GM23248 (cell line): Measurements from ENCODE around the gene TOM1L1. TPM values are rescaled to one million over a fixed set of nuclear protein-coding genes. Genes with fewer than 3 reads are reported as not detected.

Experiments
- DNase-seq: peaks from one replicate; pipeline ENCODE4 v3.0.0-alpha.2; 2015
- H2AFZ ChIP-seq: fragments of 200-600 bp; sonication (generic); 2 replicates; pipeline ENCODE4 v1.6.1; 2016; ENCODE audit warnings: antibody characterized with exemption
- H3F3A ChIP-seq: fragments of 200-600 bp; sonication (generic); 2 replicates; pipeline ENCODE4 v1.6.1; 2016; ENCODE audit warnings: mild to moderate bottlenecking, antibody characterized with exemption, mixed run types; ENCODE audit not compliant: insufficient read depth
- H3K27ac ChIP-seq: fragments of 200-600 bp; sonication (generic); 2 replicates; pipeline ENCODE4 v1.5.1; 2016; ENCODE audit warnings: mild to moderate bottlenecking
- H3K27me3 ChIP-seq: fragments of 200-600 bp; sonication (generic); replicated peaks from 2 replicates; pipeline ENCODE4 v1.6.1; 2016; ENCODE audit warnings: mild to moderate bottlenecking; ENCODE audit not compliant: insufficient read depth
- H3K36me3 ChIP-seq: fragments of 200-600 bp; sonication (generic); 2 replicates; pipeline ENCODE4 v1.6.1; 2016; ENCODE audit warnings: low read depth, mild to moderate bottlenecking
- H3K4me1 ChIP-seq: fragments of 200-600 bp; sonication (generic); 2 replicates; pipeline ENCODE4 v1.6.1; 2016; ENCODE audit warnings: mild to moderate bottlenecking; ENCODE audit not compliant: insufficient read depth
- H3K4me2 ChIP-seq: fragments of 200-600 bp; sonication (generic); one replicate; pipeline ENCODE4 v1.6.1; 2016; ENCODE audit warnings: mild to moderate bottlenecking; ENCODE audit not compliant: unreplicated experiment
- H3K4me3 ChIP-seq: fragments of 200-600 bp; sonication (generic); 2 replicates; pipeline ENCODE4 v1.5.1; 2016; ENCODE audit warnings: mild to moderate bottlenecking
- H3K79me2 ChIP-seq: fragments of 200-600 bp; sonication (generic); 2 replicates; pipeline ENCODE4 v1.6.1; 2016; ENCODE audit warnings: mild to moderate bottlenecking; ENCODE audit not compliant: insufficient read depth
- H3K9ac ChIP-seq: fragments of 200-600 bp; sonication (generic); 2 replicates; pipeline ENCODE4 v1.6.1; 2016; ENCODE audit warnings: mild to moderate bottlenecking
- H3K9me2 ChIP-seq: fragments of 200-600 bp; sonication (generic); 2 replicates; pipeline ENCODE4 v1.6.1; 2016; ENCODE audit warnings: mixed run types, mild to moderate bottlenecking, moderate library complexity; ENCODE audit not compliant: insufficient read depth
- H3K9me3 ChIP-seq: fragments of 200-600 bp; sonication (generic); one replicate; pipeline ENCODE4 v1.6.1; 2017; ENCODE audit warnings: low read depth
- H4K20me1 ChIP-seq: fragments of 200-600 bp; sonication (generic); 2 replicates; pipeline ENCODE4 v1.6.0; 2016; ENCODE audit not compliant: insufficient read depth
- EZH2 ChIP-seq: fragments of 200-600 bp; sonication (generic); IDR thresholded peaks from 2 replicates; pipeline ENCODE4 v1.6.1; 2018; ENCODE audit warnings: antibody characterized with exemption, mild to moderate bottlenecking; ENCODE audit not compliant: insufficient read depth, poor library complexity, severe bottlenecking
- EZH2phosphoT487 ChIP-seq: fragments of 200-600 bp; sonication (generic); IDR thresholded peaks from 2 replicates; pipeline ENCODE4 v1.6.1; 2018; ENCODE audit warnings: antibody characterized with exemption, moderate library complexity, mild to moderate bottlenecking, low read depth; ENCODE audit not compliant: insufficient read depth
- WGBS, 2 experiments: methylation state at CpG; one replicate each; pipeline ENCODE4 v1.1.6; 2015 to 2017; ENCODE audit warnings: low lambda C conversion rate in 2 of 2, low coverage in 1 of 2; ENCODE audit errors: missing lambda C conversion rate in 2 of 2; 5-methylcytosine and 5-hydroxymethylcytosine counted together
- in situ Hi-C: fragments of 300-500 bp; cut with MboI; formaldehyde crosslinking; loops from 2 replicates; pipeline ENCODE4 v1.15.0; 2020
- polyA plus RNA-seq: library from polyadenylated mRNA; unstranded; fragments of >200 nt; fragmentation: Nextera tagmentation; extraction: Ambion mirVana; gene quantifications from 2 replicates; pipeline ENCODE4 v1.2.1, GENCODE V29; 2016
- total RNA-seq: library from RNA; depleted of rRNA; stranded (reverse); fragments of >200 nt; shearing (Covaris generic); gene quantifications from 2 replicates; pipeline ENCODE4 v1.2.3, GENCODE V29; 2014

The TOM1L1 gene
- total and polyA plus RNA-seq, 2 experiments from 2014 or later: 5.5 to 13.1 TPM

- Histone ChIP-seq H3K36me3 (no peaks in the 10 kb centered on the region; the same call in 1 of the 2 replicates), H3K4me2 (peak overlapping the region; percentile 34), H3K4me3 (no peak overlapping the region), H3K9ac (no peak overlapping the region), H4K20me1 (no peaks in the 10 kb centered on the region), H2AFZ (no peak overlapping the region), H3K9me2 (no peaks in the 10 kb centered on the region), H3F3A (peaks cover 22% of the 10 kb centered on the region), H3K79me2 (no peaks in the 10 kb centered on the region), H3K4me1 (peaks cover 40% of the 10 kb centered on the region), H3K9me3 (no peaks in the 10 kb centered on the region), H3K27ac (peak overlapping the region; percentile 37; the same call in 1 of the 2 replicates), H3K27me3 (no peaks in the 10 kb centered on the region)
- WGBS, 2 experiments: 50 to 53% methylated on average over 1 of the region's 1 CpG
- TF ChIP-seq EZH2phosphoT487: no peak
- no peak for TF ChIP-seq EZH2
- peak; percentile 49 for DNase-seq
- in situ Hi-C loops: no loop called here
Measured at GRCh38 chr17:54944796-54945195, 44.1 kb downstream of the TOM1L1 start.

GRCh38 chr17:54945231-54945630 is 44.6 kb downstream of the TOM1L1 start:
- peak overlapping the region; percentile 37; the same call in 1 of the 2 replicates for H3K27ac ChIP-seq
- H3K9ac ChIP-seq: no peak overlapping the region
- H3K4me1 ChIP-seq: peaks cover 40% of the 10 kb centered on the region
- H3K4me3 ChIP-seq: no peak overlapping the region
- no peaks in the 10 kb centered on the region for H3K9me3 ChIP-seq
- no peaks in the 10 kb centered on the region; the same call in 1 of the 2 replicates for H3K36me3 ChIP-seq
- H3F3A ChIP-seq: peaks cover 25% of the 10 kb centered on the region
- in situ Hi-C loops: no loop called here
- peak overlapping the region; percentile 34 for H3K4me2 ChIP-seq
- no peak for DNase-seq
- H3K79me2 ChIP-seq: no peaks in the 10 kb centered on the region
- 15 to 23% methylated on average over 1 of the region's 1 CpG for WGBS, 2 experiments
- TF ChIP-seq EZH2phosphoT487: no peak
- TF ChIP-seq EZH2: no peak
- no peaks in the 10 kb centered on the region for H3K27me3 ChIP-seq
- H4K20me1 ChIP-seq: no peaks in the 10 kb centered on the region
- H2AFZ ChIP-seq: no peak overlapping the region
- no peaks in the 10 kb centered on the region for H3K9me2 ChIP-seq

- 30 to 36% methylated on average over 1 of the region's 1 CpG for WGBS, 2 experiments
- H3K27ac ChIP-seq: no peak overlapping the region
Measured at GRCh38 chr17:54945671-54946070, 45.0 kb downstream of the TOM1L1 start.

GRCh38 chr17:54947396-54947795 is 46.7 kb downstream of the TOM1L1 start:
- Histone ChIP-seq H3K36me3 (no peaks in the 10 kb centered on the region; the same call in 1 of the 2 replicates), H3K4me2 (no peak overlapping the region), H4K20me1 (no peaks in the 10 kb centered on the region), H3K9ac (no peak overlapping the region), H3K4me3 (no peak overlapping the region), H3K27ac (no peak overlapping the region), H3K9me3 (no peaks in the 10 kb centered on the region), H3K79me2 (no peaks in the 10 kb centered on the region), H2AFZ (no peak overlapping the region), H3K4me1 (peaks cover 40% of the 10 kb centered on the region), H3K27me3 (no peaks in the 10 kb centered on the region), H3K9me2 (no peaks in the 10 kb centered on the region), H3F3A (peaks cover 25% of the 10 kb centered on the region)
- in situ Hi-C loops: no loop called here
- WGBS, 2 experiments: 96 to 98% methylated on average over 2 of the region's 2 CpGs
- DNase-seq: no peak
- TF ChIP-seq EZH2 (no peak), EZH2phosphoT487 (no peak)

More at GRCh38 chr17:54945671-54946070, 45.0 kb downstream of the TOM1L1 start:
- DNase-seq: peak; percentile 24
- Histone ChIP-seq H3K4me1 (peaks cover 40% of the 10 kb centered on the region), H3K4me2 (peak overlapping the region; percentile 34), H3K9ac (no peak overlapping the region), H4K20me1 (no peaks in the 10 kb centered on the region), H3K4me3 (no peak overlapping the region), H3F3A (peaks cover 25% of the 10 kb centered on the region), H3K9me2 (no peaks in the 10 kb centered on the region), H3K79me2 (no peaks in the 10 kb centered on the region), H3K27me3 (no peaks in the 10 kb centered on the region), H3K9me3 (no peaks in the 10 kb centered on the region), H3K36me3 (no peaks in the 10 kb centered on the region; the same call in 1 of the 2 replicates), H2AFZ (no peak overlapping the region)
- TF ChIP-seq EZH2: no peak
- TF ChIP-seq EZH2phosphoT487: no peak
- in situ Hi-C loops: no loop called here

- no peaks in the 10 kb centered on the region for H3K27me3 ChIP-seq
- peaks cover 40% of the 10 kb centered on the region for H3K4me1 ChIP-seq
- no peaks in the 10 kb centered on the region for H4K20me1 ChIP-seq
- H3K27ac ChIP-seq: peak overlapping the region; percentile 26; the same call in 1 of the 2 replicates
- peak overlapping the region; percentile 18 for H3K4me2 ChIP-seq
- H3F3A ChIP-seq: peaks cover 25% of the 10 kb centered on the region
- no peaks in the 10 kb centered on the region for H3K79me2 ChIP-seq
- in situ Hi-C loops: no loop called here
- H3K4me3 ChIP-seq: no peak overlapping the region
- 31 to 43% methylated on average over 5 of the region's 5 CpGs for WGBS, 2 experiments
- H3K9ac ChIP-seq: no peak overlapping the region
- TF ChIP-seq EZH2 (no peak), EZH2phosphoT487 (peak; percentile 65; the same call in 1 of the 2 replicates)
- DNase-seq: peak; percentile 90
- no peaks in the 10 kb centered on the region for H3K36me3 ChIP-seq
- no peaks in the 10 kb centered on the region for H3K9me3 ChIP-seq
- no peaks in the 10 kb centered on the region for H3K9me2 ChIP-seq
- H2AFZ ChIP-seq: no peak overlapping the region
Measured at GRCh38 chr17:54948380-54948779, 47.7 kb downstream of the TOM1L1 start.
